Breast epithelium (tissue), 3 donors: ENCODE results near the gene EIF5.

Experiments
- POLR2A ChIP-seq: fragments of 450-650 bp; IDR thresholded peaks from one replicate; pipeline ENCODE4 v1.6.1; 2016; ENCODE audit warnings: antibody characterized with exemption, mild to moderate bottlenecking, moderate library complexity
- POLR2AphosphoS5 ChIP-seq, 3 donors: sonication (generic); formaldehyde crosslinking; IDR thresholded peaks; one replicate each; pipeline ENCODE4 v1.6.1; 2017; ENCODE audit warnings: antibody characterized with exemption in 3 of 3
- TF ChIP-seq, protein P1 (sequence below), 3 donors: fragments of 450-650 bp; IDR thresholded peaks; one replicate each; pipeline ENCODE4 v1.5.1; 2016 to 2017; ENCODE audit warnings: antibody characterized with exemption in 3 of 3, mild to moderate bottlenecking in 3 of 3, moderate library complexity in 3 of 3

DNA sequence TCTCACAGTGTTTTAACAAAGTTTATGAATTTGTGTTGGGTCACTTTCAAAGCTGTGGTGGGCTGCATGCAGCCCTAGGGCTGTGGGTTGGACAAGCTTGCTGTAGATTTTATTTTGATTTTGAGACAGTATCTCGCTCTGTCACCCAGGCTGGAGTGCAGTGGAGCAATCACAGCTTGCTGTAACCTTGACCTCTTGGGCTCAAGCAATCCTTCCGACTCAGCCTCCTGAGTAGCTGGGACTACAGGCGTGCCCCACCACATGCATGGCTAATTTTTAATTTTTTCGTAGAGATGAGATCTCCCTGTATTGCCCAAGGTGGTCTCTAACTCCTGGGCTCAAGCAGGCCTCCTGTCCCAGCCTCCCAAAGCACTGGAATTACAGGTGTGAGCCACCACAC lies 56.6 kb downstream of the EIF5 start:
- TF ChIP-seq, protein P1, sequence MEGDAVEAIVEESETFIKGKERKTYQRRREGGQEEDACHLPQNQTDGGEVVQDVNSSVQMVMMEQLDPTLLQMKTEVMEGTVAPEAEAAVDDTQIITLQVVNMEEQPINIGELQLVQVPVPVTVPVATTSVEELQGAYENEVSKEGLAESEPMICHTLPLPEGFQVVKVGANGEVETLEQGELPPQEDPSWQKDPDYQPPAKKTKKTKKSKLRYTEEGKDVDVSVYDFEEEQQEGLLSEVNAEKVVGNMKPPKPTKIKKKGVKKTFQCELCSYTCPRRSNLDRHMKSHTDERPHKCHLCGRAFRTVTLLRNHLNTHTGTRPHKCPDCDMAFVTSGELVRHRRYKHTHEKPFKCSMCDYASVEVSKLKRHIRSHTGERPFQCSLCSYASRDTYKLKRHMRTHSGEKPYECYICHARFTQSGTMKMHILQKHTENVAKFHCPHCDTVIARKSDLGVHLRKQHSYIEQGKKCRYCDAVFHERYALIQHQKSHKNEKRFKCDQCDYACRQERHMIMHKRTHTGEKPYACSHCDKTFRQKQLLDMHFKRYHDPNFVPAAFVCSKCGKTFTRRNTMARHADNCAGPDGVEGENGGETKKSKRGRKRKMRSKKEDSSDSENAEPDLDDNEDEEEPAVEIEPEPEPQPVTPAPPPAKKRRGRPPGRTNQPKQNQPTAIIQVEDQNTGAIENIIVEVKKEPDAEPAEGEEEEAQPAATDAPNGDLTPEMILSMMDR (IDR thresholded peaks at IDR 0.05), result no peak
- no peak for TF ChIP-seq POLR2AphosphoS5 (IDR thresholded peaks at IDR 0.05)
- TF ChIP-seq POLR2A, result no peak
